Loucy (cell line): ENCODE data around the gene FRMD1.

Experiments used
- H2AFZ ChIP-seq: fragments of 200-600 bp; sonication (generic); 2 replicates; pipeline ENCODE4 v1.6.0; 2016; ENCODE audit warnings: antibody characterized with exemption, mild to moderate bottlenecking, low read length, moderate library complexity
- H3F3A ChIP-seq: fragments of 200-600 bp; 2 replicates; pipeline ENCODE4 v1.6.0; 2016; ENCODE audit warnings: antibody characterized with exemption, low read depth, mild to moderate bottlenecking
- H3K27me3 ChIP-seq: fragments of 200-600 bp; sonication (generic); 2 replicates; pipeline ENCODE4 v1.6.1; 2014; ENCODE audit warnings: low read length, mild to moderate bottlenecking; ENCODE audit not compliant: insufficient read depth, poor library complexity, severe bottlenecking
- H3K36me3 ChIP-seq: fragments of 200-600 bp; sonication (generic); 2 replicates; pipeline ENCODE4 v1.6.1; 2016; ENCODE audit warnings: low read length; ENCODE audit not compliant: insufficient read depth
- H3K4me1 ChIP-seq: fragments of 200-600 bp; sonication (generic); 2 replicates; pipeline ENCODE4 v1.5.1; 2014; ENCODE audit warnings: low read length, mild to moderate bottlenecking; ENCODE audit not compliant: insufficient read depth, poor library complexity, severe bottlenecking
- H3K4me2 ChIP-seq: fragments of 200-600 bp; sonication (generic); 2 replicates; pipeline ENCODE4 v1.6.0; 2014; ENCODE audit warnings: antibody characterized with exemption, low read length, low read depth, mild to moderate bottlenecking; ENCODE audit not compliant: poor library complexity, severe bottlenecking
- H3K4me3 ChIP-seq: fragments of 200-600 bp; sonication (generic); 2 replicates; pipeline ENCODE4 v1.5.1; 2014; ENCODE audit warnings: low read length, mild to moderate bottlenecking, mixed read lengths; ENCODE audit not compliant: poor library complexity, severe bottlenecking
- H3K79me2 ChIP-seq: fragments of 200-600 bp; sonication (generic); 2 replicates; pipeline ENCODE4 v1.6.1; 2014; ENCODE audit warnings: low read length; ENCODE audit not compliant: insufficient read depth
- H3K9ac ChIP-seq: fragments of 200-600 bp; sonication (generic); 2 replicates; pipeline ENCODE4 v1.6.0; 2014; ENCODE audit warnings: mild to moderate bottlenecking, low read depth, low read length, moderate library complexity; ENCODE audit not compliant: poor library complexity, severe bottlenecking
- H3K9me2 ChIP-seq: fragments of 200-600 bp; sonication (generic); replicated peaks from 2 replicates; pipeline ENCODE4 v1.6.1; 2016; ENCODE audit warnings: low read depth, low read length, mixed read lengths
- H3K9me3 ChIP-seq: fragments of 200-600 bp; sonication (generic); 2 replicates; pipeline ENCODE4 v1.6.1; 2014; ENCODE audit warnings: mild to moderate bottlenecking, antibody characterized with exemption, low read length, low read depth; ENCODE audit not compliant: insufficient read depth
- H4K20me1 ChIP-seq: fragments of 200-600 bp; sonication (generic); 2 replicates; pipeline ENCODE4 v1.6.0; 2014; ENCODE audit warnings: antibody characterized with exemption, low read length, mild to moderate bottlenecking; ENCODE audit not compliant: insufficient read depth, poor library complexity, severe bottlenecking
- EZH2phosphoT487 ChIP-seq: fragments of 200-600 bp; IDR thresholded peaks from 2 replicates; pipeline ENCODE4 v1.6.1; 2018; ENCODE audit warnings: antibody characterized with exemption, mild to moderate bottlenecking, moderate library complexity, borderline replicate concordance
- TF ChIP-seq, protein P1 (sequence below): fragments of 200-600 bp; sonication (generic); conservative IDR thresholded peaks from 2 replicates; pipeline ENCODE4 v1.5.1; 2014; ENCODE audit warnings: mild to moderate bottlenecking, antibody characterized with exemption, low read length

FRMD1 gene

DNA sequence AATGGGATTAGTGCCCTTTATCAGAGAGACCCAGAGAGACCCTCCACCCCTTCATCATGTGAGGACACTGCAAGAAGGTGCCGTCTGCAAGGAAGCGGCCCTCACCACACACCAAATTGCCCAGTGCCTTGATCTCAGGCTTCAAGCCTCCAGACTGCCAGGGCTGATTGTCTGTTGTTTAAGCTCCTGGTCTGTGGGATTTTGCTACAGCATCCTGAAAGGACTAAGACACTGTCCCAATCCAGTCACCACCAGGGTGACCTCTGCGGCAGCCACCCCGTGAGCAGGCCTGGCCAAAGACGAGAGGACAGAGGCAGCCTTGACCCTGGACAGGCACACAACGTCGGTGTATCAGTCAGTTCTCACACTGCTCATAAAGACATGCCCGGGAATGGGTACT lies 13.5 kb upstream of the FRMD1 start:
- no peak overlapping the region for H3K4me3 ChIP-seq
- no peak overlapping the region for H2AFZ ChIP-seq
- H3K79me2 ChIP-seq = no peaks in the 10 kb centered on the region
- peaks cover 11% of the 10 kb centered on the region; the same call in 1 of the 2 replicates for H3K9me3 ChIP-seq
- H3K27me3 ChIP-seq = no peaks in the 10 kb centered on the region
- no peaks in the 10 kb centered on the region for H3K9me2 ChIP-seq
- no peak overlapping the region for H3K9ac ChIP-seq
- no peaks in the 10 kb centered on the region for H3F3A ChIP-seq
- H3K4me1 ChIP-seq = no peaks in the 10 kb centered on the region
- TF ChIP-seq EZH2phosphoT487 = no peak
- TF ChIP-seq, protein P1, sequence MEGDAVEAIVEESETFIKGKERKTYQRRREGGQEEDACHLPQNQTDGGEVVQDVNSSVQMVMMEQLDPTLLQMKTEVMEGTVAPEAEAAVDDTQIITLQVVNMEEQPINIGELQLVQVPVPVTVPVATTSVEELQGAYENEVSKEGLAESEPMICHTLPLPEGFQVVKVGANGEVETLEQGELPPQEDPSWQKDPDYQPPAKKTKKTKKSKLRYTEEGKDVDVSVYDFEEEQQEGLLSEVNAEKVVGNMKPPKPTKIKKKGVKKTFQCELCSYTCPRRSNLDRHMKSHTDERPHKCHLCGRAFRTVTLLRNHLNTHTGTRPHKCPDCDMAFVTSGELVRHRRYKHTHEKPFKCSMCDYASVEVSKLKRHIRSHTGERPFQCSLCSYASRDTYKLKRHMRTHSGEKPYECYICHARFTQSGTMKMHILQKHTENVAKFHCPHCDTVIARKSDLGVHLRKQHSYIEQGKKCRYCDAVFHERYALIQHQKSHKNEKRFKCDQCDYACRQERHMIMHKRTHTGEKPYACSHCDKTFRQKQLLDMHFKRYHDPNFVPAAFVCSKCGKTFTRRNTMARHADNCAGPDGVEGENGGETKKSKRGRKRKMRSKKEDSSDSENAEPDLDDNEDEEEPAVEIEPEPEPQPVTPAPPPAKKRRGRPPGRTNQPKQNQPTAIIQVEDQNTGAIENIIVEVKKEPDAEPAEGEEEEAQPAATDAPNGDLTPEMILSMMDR = no peak
- H4K20me1 ChIP-seq = no peaks in the 10 kb centered on the region
- H3K36me3 ChIP-seq = no peaks in the 10 kb centered on the region
- H3K4me2 ChIP-seq = no peak overlapping the region

DNA sequence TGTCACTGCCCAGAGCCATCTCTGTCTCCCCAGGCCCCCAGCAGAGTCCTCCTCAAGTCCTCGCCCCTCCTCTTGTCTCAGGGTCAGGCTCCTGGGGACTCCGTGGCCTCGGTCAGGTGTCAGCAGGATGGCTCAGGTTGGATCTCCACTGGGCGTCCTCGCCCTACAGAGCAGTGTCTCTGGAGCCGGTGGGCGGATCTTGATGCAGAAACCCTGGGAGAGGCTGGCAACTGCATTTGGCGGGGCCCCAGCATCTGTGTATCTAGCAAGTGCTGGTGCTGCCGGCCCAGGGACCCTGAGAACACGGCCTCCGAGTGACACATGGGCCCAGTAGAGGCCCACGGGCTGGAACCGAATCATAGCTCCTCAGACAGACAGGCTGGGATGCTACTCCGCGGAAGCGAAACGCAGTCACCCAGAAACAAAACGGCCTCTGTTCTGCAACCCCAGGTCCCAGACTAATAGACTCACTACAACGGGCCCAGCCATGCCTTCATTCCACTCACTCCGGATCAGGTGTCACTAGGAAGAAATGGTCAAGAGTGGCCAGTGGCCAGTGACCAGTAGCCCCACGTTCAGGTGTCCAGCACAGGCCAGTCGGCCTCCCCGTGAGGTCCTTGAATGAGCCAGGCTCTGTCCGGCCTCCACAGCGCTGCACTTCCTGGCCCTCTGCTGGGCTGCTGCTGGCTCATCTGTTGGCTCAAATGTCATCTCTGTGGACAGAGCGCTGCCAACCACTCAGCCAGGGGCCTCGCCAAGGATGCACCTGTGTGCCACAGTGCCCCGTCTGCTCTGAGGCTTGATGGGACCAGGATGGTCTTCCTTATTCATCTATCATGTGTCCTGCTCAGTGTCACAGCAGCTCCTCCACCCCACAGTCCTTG lies 12.6 kb upstream of the FRMD1 start:
- Histone ChIP-seq H3K4me2 (no peak overlapping the region), H3K4me3 (no peak overlapping the region), H2AFZ (no peak overlapping the region), H3K36me3 (no peaks in the 10 kb centered on the region), H3K27me3 (no peaks in the 10 kb centered on the region), H4K20me1 (no peaks in the 10 kb centered on the region), H3K79me2 (no peaks in the 10 kb centered on the region), H3K9me2 (no peaks in the 10 kb centered on the region), H3F3A (no peaks in the 10 kb centered on the region), H3K9ac (no peak overlapping the region), H3K4me1 (no peaks in the 10 kb centered on the region), H3K9me3 (peaks cover 11% of the 10 kb centered on the region; the same call in 1 of the 2 replicates)
- TF ChIP-seq, protein P1 = no peak
- no peak for TF ChIP-seq EZH2phosphoT487

DNA sequence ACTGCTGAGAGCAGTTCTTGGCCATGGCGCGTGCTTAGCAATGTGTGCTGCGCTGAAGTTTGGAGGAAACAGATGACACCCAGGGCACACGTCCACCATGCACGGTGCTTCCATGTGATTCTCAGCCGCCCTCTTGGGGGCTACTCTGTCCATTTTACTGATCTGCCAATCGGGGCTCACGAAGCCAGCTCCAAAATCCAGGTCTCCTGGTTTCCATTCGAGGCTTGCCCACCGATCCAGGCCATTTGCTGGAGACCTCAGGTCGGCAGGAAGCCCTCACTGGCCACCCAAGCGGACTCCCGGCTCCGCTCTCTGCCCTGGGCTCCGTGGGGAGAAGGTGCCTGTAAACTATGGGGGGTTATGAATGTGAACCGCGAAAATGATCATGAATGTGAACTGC lies 11.7 kb upstream of the FRMD1 start:
- H4K20me1 ChIP-seq = no peaks in the 10 kb centered on the region
- no peaks in the 10 kb centered on the region for H3K4me1 ChIP-seq
- H3K9me2 ChIP-seq = no peaks in the 10 kb centered on the region
- TF ChIP-seq, protein P1 = no peak
- no peak for TF ChIP-seq EZH2phosphoT487
- H3K4me2 ChIP-seq = no peak overlapping the region
- no peak overlapping the region for H3K9ac ChIP-seq
- H3K79me2 ChIP-seq = no peaks in the 10 kb centered on the region
- peaks cover 11% of the 10 kb centered on the region; the same call in 1 of the 2 replicates for H3K9me3 ChIP-seq
- H2AFZ ChIP-seq = no peak overlapping the region
- no peaks in the 10 kb centered on the region for H3F3A ChIP-seq
- no peaks in the 10 kb centered on the region for H3K36me3 ChIP-seq
- H3K27me3 ChIP-seq = no peaks in the 10 kb centered on the region
- no peak overlapping the region for H3K4me3 ChIP-seq
